CD8-positive, alpha-beta memory T cell (primary cell): ENCODE measurements around the gene PAK1. TPM values are rescaled to one million over a fixed set of nuclear protein-coding genes. Genes with fewer than 3 reads are reported as not detected.

Experiments used
- CTCF ChIA-PET: fragments of 350-600 bp; sonication (Branson Sonifier 250); formaldehyde crosslinking; loops from one replicate; lab custom pipeline; 2021; ENCODE audit warnings: antibody characterized with exemption; lab: Charles Lee
- POLR2A ChIA-PET: fragments of 350-600 bp; sonication (Branson Sonifier 250); formaldehyde crosslinking; loops from one replicate; lab custom pipeline; 2021; ENCODE audit warnings: antibody characterized with exemption; lab: Charles Lee
- DNase-seq, 5 donors: peaks; one replicate each; pipeline versions ENCODE4 v3.0.0 to v3.0.0-alpha.2; 2020 to 2022; ENCODE audit warnings: mixed read lengths in 1 of 5
- H3K27ac ChIP-seq: one replicate; pipeline ENCODE4 v1.7.0; 2013; ENCODE audit warnings: low read depth, mild to moderate bottlenecking, low read length, moderate library complexity
- H3K27me3 ChIP-seq: 2 replicates; pipeline ENCODE4 v1.7.0; 2013; ENCODE audit warnings: low read length, mild to moderate bottlenecking; ENCODE audit not compliant: insufficient read depth, poor library complexity, severe bottlenecking
- H3K36me3 ChIP-seq: 2 replicates; pipeline ENCODE4 v1.7.0; 2013; ENCODE audit warnings: mild to moderate bottlenecking, low read length, moderate library complexity; ENCODE audit not compliant: insufficient read depth
- H3K4me1 ChIP-seq: 2 replicates; pipeline ENCODE4 v1.7.0; 2013; ENCODE audit warnings: mild to moderate bottlenecking, low read length, moderate library complexity; ENCODE audit not compliant: insufficient read depth
- H3K4me3 ChIP-seq: 2 replicates; pipeline ENCODE4 v1.7.0; 2013; ENCODE audit warnings: mild to moderate bottlenecking, low read length
- H3K9me3 ChIP-seq: 2 replicates; pipeline ENCODE4 v1.7.0; 2013; ENCODE audit warnings: mild to moderate bottlenecking, low read length
- H3K27ac Mint-ChIP-seq, 8 donors: one replicate each; pipeline ENCODE4 v1.8.0; 2020 to 2021; ENCODE audit warnings: mixed read lengths in 8 of 8, mild to moderate bottlenecking in 6 of 8, inconsistent platforms in 3 of 8, moderate library complexity in 3 of 8
- H3K27me3 Mint-ChIP-seq, 2 donors: one replicate each; pipeline ENCODE4 v1.8.0; 2020 to 2021; ENCODE audit warnings: mixed read lengths in 2 of 2, mild to moderate bottlenecking in 1 of 2, moderate library complexity in 1 of 2
- H3K36me3 Mint-ChIP-seq, 3 donors: one replicate each; pipeline ENCODE4 v1.8.0; 2020 to 2021; ENCODE audit warnings: mixed read lengths in 3 of 3, inconsistent platforms in 1 of 3, mild to moderate bottlenecking in 1 of 3
- H3K4me1 Mint-ChIP-seq, 3 donors: one replicate each; pipeline ENCODE4 v1.8.0; 2020 to 2021; ENCODE audit warnings: mixed read lengths in 3 of 3, inconsistent platforms in 1 of 3, mild to moderate bottlenecking in 1 of 3
- H3K4me3 Mint-ChIP-seq, 7 donors: one replicate each; pipeline ENCODE4 v1.8.0; 2020 to 2021; ENCODE audit warnings: mixed read lengths in 7 of 7, mild to moderate bottlenecking in 6 of 7, moderate library complexity in 4 of 7, inconsistent platforms in 2 of 7
- H3K9me3 Mint-ChIP-seq, 5 donors: one replicate each; pipeline ENCODE4 v1.8.0; 2020 to 2022; ENCODE audit warnings: mixed read lengths in 5 of 5, mild to moderate bottlenecking in 3 of 5, moderate library complexity in 2 of 5, inconsistent platforms in 1 of 5
- polyA plus RNA-seq: library from polyadenylated mRNA; unstranded; fragments of 300-500 nt; fragmentation: Illumina TruSeq; gene quantifications from one replicate; pipeline ENCODE4 v1.2.3, GENCODE V29; 2021
- total RNA-seq, 2 experiments: library from RNA; stranded (reverse); gene quantifications; one replicate each; pipeline ENCODE4 v1.2.3, GENCODE V29; 2021

PAK1 gene
- total and polyA plus RNA-seq, 3 experiments from 2014 or later = 9.3 to 32.1 (median 25.9) TPM

- POLR2A ChIA-PET = no interaction called here
- no peaks in the 10 kb centered on the region for H3K9me3 Mint-ChIP-seq
- Histone ChIP-seq H3K27me3 (no peaks in the 10 kb centered on the region), H3K36me3 (no peaks in the 10 kb centered on the region), H3K4me3 (peak overlapping the region; percentile 18), H3K4me1 (peaks cover 4% of the 10 kb centered on the region), H3K27ac (no peak overlapping the region), H3K9me3 (no peaks in the 10 kb centered on the region)
- peak overlapping the region; percentile 80 to 94 (median 89) for H3K4me3 Mint-ChIP-seq
- peak overlapping the region in 7 of 8 donors; percentile 66 to 97 (median 94) for H3K27ac Mint-ChIP-seq
- peaks cover 0 to 4% (median 0%) of the 10 kb centered on the region in 3 donors for H3K36me3 Mint-ChIP-seq
- H3K4me1 Mint-ChIP-seq = peaks cover 7 to 14% (median 10%) of the 10 kb centered on the region in 3 donors
- H3K27me3 Mint-ChIP-seq = peaks cover 8 to 19% of the 10 kb centered on the region in 2 donors
- DNase-seq = peak; percentile 34 to 67 (median 58)
- CTCF ChIA-PET = interaction anchor here (0.7 kb wide), 1 partner anchor 146 kb away, joined by 3 read pairs; no protein-coding TSS in a partner anchor
These were observed 698 bp downstream of the PAK1 start for GRCh38 chr11:77472991-77473800.

DNA sequence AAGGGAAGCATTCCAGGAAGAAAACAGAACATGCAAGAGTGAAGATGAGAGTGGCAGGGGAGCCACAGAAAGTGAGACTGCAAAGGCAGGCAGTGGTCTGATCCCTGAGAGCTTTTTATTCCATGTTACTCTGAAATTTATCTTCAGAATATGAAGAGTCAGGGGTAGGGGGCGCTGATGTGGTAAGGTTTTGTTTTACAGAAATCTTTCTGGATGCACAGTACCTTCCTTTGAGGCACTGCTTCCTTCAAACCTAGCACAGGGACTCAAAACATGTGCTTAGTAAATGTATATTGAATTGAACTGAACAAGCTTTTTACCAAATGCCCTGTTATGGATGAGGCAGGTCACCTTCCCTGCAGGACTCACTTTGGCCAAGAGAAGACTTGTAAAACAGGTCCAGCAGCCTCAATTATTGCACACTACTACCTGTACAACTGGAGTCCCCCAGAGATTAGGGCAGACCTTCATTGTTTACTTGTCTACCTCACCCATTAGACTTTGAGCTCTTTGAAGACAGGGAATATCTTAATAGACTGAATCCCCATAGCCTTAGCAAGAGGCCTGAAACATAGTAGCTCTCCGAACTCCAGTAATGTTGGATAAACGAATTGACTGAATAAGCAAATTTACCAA, 2.2 kb downstream of the PAK1 start:
- H3K27me3 ChIP-seq = no peaks in the 10 kb centered on the region
- H3K4me3 Mint-ChIP-seq = peak overlapping the region in 6 of 7 donors; percentile 61 to 79 (median 70)
- H3K4me1 ChIP-seq = peaks cover 4% of the 10 kb centered on the region
- H3K4me1 Mint-ChIP-seq = peaks cover 7 to 14% (median 10%) of the 10 kb centered on the region in 3 donors
- H3K9me3 Mint-ChIP-seq = no peaks in the 10 kb centered on the region
- no peak overlapping the region for H3K4me3 ChIP-seq
- POLR2A ChIA-PET = no interaction called here
- peaks cover 0 to 4% (median 0%) of the 10 kb centered on the region in 3 donors for H3K36me3 Mint-ChIP-seq
- H3K36me3 ChIP-seq = no peaks in the 10 kb centered on the region
- H3K27ac ChIP-seq = no peak overlapping the region
- H3K9me3 ChIP-seq = no peaks in the 10 kb centered on the region
- peaks cover 8 to 25% of the 10 kb centered on the region in 2 donors for H3K27me3 Mint-ChIP-seq
- H3K27ac Mint-ChIP-seq = peak overlapping the region in 4 of 8 donors; percentile 64 to 83 (median 82)
- no peak for DNase-seq
- CTCF ChIA-PET = no interaction called here

GRCh38 chr11:77470971-77471370, 2.9 kb downstream of the PAK1 start:
- Mint-ChIP-seq H3K4me3 (peak overlapping the region in 3 of 7 donors; percentile 5 to 75 (median 42)), H3K36me3 (peaks cover 0 to 4% (median 0%) of the 10 kb centered on the region in 3 donors), H3K27me3 (peaks cover 8 to 26% of the 10 kb centered on the region in 2 donors), H3K9me3 (no peaks in the 10 kb centered on the region), H3K4me1 (peaks cover 7 to 14% (median 10%) of the 10 kb centered on the region in 3 donors), H3K27ac (peak overlapping the region in 2 of 8 donors; percentile 64 to 83)
- no peak overlapping the region for H3K4me3 ChIP-seq
- H3K4me1 ChIP-seq = peaks cover 4% of the 10 kb centered on the region
- DNase-seq = no peak
- no peak overlapping the region for H3K27ac ChIP-seq
- H3K9me3 ChIP-seq = no peaks in the 10 kb centered on the region
- no peaks in the 10 kb centered on the region for H3K27me3 ChIP-seq
- ChIA-PET CTCF (no interaction called here), POLR2A (no interaction called here)
- H3K36me3 ChIP-seq = no peaks in the 10 kb centered on the region

DNA sequence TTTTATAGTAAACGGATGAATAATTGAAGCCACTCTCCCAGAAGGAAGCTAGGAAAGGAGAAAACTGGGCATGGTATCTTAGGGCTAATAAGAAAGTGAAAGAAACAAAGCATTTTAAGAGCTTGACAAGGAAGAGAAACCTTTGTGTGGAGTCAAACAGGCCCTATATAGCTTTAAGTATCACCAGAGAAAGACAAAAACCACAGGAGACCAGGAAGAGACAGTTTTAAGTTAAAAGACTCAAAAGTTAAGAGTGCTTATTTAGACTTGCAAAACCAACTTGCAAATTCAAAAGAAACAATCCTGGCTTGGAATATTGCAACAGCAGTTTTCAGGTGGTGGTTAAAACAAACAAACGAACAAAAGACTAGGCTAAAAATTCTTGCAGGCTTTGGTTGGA, 3.4 kb downstream of the PAK1 start:
- CTCF ChIA-PET = no interaction called here
- H3K9me3 ChIP-seq = no peaks in the 10 kb centered on the region
- peak overlapping the region in 1 of 7 donors; percentile 75 for H3K4me3 Mint-ChIP-seq
- H3K27ac ChIP-seq = no peak overlapping the region
- no peaks in the 10 kb centered on the region for H3K9me3 Mint-ChIP-seq
- peak overlapping the region in 1 of 8 donors; percentile 83 for H3K27ac Mint-ChIP-seq
- H3K4me1 Mint-ChIP-seq = peaks cover 7 to 14% (median 10%) of the 10 kb centered on the region in 3 donors
- POLR2A ChIA-PET = no interaction called here
- H3K27me3 ChIP-seq = no peaks in the 10 kb centered on the region
- no peak overlapping the region for H3K4me3 ChIP-seq
- peaks cover 0 to 4% (median 0%) of the 10 kb centered on the region in 3 donors for H3K36me3 Mint-ChIP-seq
- peaks cover 4% of the 10 kb centered on the region for H3K4me1 ChIP-seq
- peaks cover 8 to 26% of the 10 kb centered on the region in 2 donors for H3K27me3 Mint-ChIP-seq
- no peak for DNase-seq
- H3K36me3 ChIP-seq = no peaks in the 10 kb centered on the region

DNA sequence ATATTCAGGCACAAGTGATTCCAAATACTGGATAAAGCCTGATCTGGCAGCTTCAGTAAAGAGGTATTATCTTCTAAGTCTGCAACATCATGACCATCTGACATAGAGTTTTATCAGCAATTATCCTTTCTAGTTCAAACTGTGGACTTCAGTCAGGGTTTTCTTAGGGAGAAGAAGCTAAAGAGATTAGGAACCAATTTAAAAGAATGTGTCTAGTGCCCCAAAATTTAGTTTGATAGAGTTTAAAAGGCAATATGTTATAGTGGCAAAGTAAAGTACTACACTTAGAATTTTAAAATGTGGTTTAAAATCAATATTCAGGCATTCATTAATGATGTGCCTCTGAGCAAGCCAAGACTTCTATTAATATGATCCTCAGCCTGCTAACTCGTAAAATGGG, 5.4 kb downstream of the PAK1 start:
- ChIA-PET POLR2A (no interaction called here), CTCF (no interaction called here)
- H3K9me3 Mint-ChIP-seq = no peaks in the 10 kb centered on the region
- H3K36me3 ChIP-seq = no peaks in the 10 kb centered on the region
- no peak overlapping the region for H3K27ac Mint-ChIP-seq
- H3K27me3 ChIP-seq = no peaks in the 10 kb centered on the region
- no peak overlapping the region for H3K27ac ChIP-seq
- H3K4me1 Mint-ChIP-seq = peaks cover 0 to 6% (median 5%) of the 10 kb centered on the region in 3 donors
- DNase-seq = no peak
- peaks cover 9 to 32% of the 10 kb centered on the region in 2 donors for H3K27me3 Mint-ChIP-seq
- H3K9me3 ChIP-seq = no peaks in the 10 kb centered on the region
- H3K4me1 ChIP-seq = no peaks in the 10 kb centered on the region
- H3K4me3 ChIP-seq = no peak overlapping the region
- H3K4me3 Mint-ChIP-seq = no peak overlapping the region
- no peaks in the 10 kb centered on the region for H3K36me3 Mint-ChIP-seq

- peaks cover 0 to 6% (median 5%) of the 10 kb centered on the region in 3 donors for H3K4me1 Mint-ChIP-seq
- peak overlapping the region in 1 of 8 donors; percentile 8 for H3K27ac Mint-ChIP-seq
- Histone ChIP-seq H3K36me3 (no peaks in the 10 kb centered on the region), H3K4me3 (no peak overlapping the region), H3K27me3 (no peaks in the 10 kb centered on the region), H3K27ac (no peak overlapping the region), H3K4me1 (no peaks in the 10 kb centered on the region), H3K9me3 (no peaks in the 10 kb centered on the region)
- ChIA-PET POLR2A (no interaction called here), CTCF (no interaction called here)
- no peak for DNase-seq
- no peak overlapping the region for H3K4me3 Mint-ChIP-seq
- peaks cover 9 to 34% of the 10 kb centered on the region in 2 donors for H3K27me3 Mint-ChIP-seq
- no peaks in the 10 kb centered on the region for H3K9me3 Mint-ChIP-seq
- no peaks in the 10 kb centered on the region for H3K36me3 Mint-ChIP-seq
These were observed 5.9 kb downstream of the PAK1 start for GRCh38 chr11:77467993-77468392.

GRCh38 chr11:77467233-77467632, 6.7 kb downstream of the PAK1 start:
- CTCF ChIA-PET = no interaction called here
- POLR2A ChIA-PET = no interaction called here
- H3K4me1 Mint-ChIP-seq = peaks cover 0 to 5% (median 0%) of the 10 kb centered on the region in 3 donors
- Histone ChIP-seq H3K4me1 (no peaks in the 10 kb centered on the region), H3K36me3 (no peaks in the 10 kb centered on the region), H3K9me3 (no peaks in the 10 kb centered on the region), H3K27me3 (no peaks in the 10 kb centered on the region), H3K27ac (no peak overlapping the region), H3K4me3 (no peak overlapping the region)
- peaks cover 9 to 36% of the 10 kb centered on the region in 2 donors for H3K27me3 Mint-ChIP-seq
- no peaks in the 10 kb centered on the region for H3K36me3 Mint-ChIP-seq
- H3K9me3 Mint-ChIP-seq = no peaks in the 10 kb centered on the region
- DNase-seq = no peak
- no peak overlapping the region for H3K27ac Mint-ChIP-seq
- no peak overlapping the region for H3K4me3 Mint-ChIP-seq

- peaks cover 19 to 47% of the 10 kb centered on the region in 2 donors for H3K27me3 Mint-ChIP-seq
- H3K9me3 ChIP-seq = no peaks in the 10 kb centered on the region
These were observed 16.6 kb downstream of the PAK1 start for GRCh38 chr11:77457340-77457739.

More at GRCh38 chr11:77457340-77457739, 16.6 kb downstream of the PAK1 start:
- Histone ChIP-seq H3K27me3 (no peaks in the 10 kb centered on the region), H3K36me3 (no peaks in the 10 kb centered on the region), H3K4me3 (no peak overlapping the region), H3K4me1 (no peaks in the 10 kb centered on the region), H3K27ac (no peak overlapping the region)
- Mint-ChIP-seq H3K36me3 (peaks cover 0 to 5% (median 0%) of the 10 kb centered on the region in 3 donors), H3K9me3 (no peaks in the 10 kb centered on the region), H3K27ac (no peak overlapping the region), H3K4me1 (peaks cover 0 to 6% (median 6%) of the 10 kb centered on the region in 3 donors), H3K4me3 (no peak overlapping the region)
- DNase-seq = no peak
- ChIA-PET CTCF (no interaction called here), POLR2A (no interaction called here)
